Measurements from ENCODE around the gene ZNF629.

Gene ZNF629

DNA sequence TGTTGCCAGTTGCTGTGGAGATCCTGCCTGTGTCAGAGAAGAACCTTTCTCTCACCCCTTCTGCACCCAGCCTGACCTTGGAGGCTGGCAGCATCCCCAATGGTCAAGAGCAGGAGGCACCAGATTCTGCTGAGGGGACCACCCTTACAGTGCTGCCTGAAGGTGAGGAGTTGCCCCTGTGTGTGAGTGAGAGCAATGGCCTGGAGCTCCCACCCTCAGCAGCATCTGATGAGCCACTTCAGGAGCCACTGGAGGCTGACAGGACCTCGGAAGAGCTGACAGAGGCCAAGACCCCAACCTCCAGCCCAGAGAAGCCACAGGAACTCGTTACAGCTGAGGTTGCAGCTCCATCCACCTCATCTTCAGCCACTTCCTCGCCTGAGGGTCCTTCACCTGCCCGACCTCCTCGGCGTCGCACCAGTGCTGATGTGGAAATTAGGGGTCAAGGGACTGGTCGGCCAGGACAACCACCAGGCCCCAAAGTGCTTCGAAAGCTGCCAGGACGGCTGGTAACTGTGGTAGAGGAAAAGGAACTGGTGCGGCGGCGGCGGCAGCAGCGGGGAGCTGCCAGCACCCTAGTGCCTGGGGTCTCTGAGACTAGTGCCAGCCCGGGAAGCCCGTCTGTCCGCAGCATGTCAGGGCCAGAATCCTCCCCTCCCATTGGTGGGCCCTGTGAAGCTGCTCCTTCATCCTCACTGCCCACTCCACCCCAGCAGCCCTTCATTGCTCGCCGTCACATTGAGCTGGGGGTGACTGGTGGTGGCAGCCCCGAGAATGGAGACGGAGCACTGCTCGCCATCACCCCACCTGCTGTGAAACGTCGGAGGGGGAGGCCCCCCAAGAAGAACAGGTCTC, 49.0 kb downstream of the ZNF629 start:
- TF ChIP-seq, protein P1, sequence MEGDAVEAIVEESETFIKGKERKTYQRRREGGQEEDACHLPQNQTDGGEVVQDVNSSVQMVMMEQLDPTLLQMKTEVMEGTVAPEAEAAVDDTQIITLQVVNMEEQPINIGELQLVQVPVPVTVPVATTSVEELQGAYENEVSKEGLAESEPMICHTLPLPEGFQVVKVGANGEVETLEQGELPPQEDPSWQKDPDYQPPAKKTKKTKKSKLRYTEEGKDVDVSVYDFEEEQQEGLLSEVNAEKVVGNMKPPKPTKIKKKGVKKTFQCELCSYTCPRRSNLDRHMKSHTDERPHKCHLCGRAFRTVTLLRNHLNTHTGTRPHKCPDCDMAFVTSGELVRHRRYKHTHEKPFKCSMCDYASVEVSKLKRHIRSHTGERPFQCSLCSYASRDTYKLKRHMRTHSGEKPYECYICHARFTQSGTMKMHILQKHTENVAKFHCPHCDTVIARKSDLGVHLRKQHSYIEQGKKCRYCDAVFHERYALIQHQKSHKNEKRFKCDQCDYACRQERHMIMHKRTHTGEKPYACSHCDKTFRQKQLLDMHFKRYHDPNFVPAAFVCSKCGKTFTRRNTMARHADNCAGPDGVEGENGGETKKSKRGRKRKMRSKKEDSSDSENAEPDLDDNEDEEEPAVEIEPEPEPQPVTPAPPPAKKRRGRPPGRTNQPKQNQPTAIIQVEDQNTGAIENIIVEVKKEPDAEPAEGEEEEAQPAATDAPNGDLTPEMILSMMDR (conservative IDR thresholded peaks at IDR 0.05; ENCODE audit: low read depth, low read length) = no peak
- H3K4me3 ChIP-seq (ENCODE audit: low read length) = no peak overlapping the region
- DNase-seq (ENCODE audit: low read depth) = no peak

DNA sequence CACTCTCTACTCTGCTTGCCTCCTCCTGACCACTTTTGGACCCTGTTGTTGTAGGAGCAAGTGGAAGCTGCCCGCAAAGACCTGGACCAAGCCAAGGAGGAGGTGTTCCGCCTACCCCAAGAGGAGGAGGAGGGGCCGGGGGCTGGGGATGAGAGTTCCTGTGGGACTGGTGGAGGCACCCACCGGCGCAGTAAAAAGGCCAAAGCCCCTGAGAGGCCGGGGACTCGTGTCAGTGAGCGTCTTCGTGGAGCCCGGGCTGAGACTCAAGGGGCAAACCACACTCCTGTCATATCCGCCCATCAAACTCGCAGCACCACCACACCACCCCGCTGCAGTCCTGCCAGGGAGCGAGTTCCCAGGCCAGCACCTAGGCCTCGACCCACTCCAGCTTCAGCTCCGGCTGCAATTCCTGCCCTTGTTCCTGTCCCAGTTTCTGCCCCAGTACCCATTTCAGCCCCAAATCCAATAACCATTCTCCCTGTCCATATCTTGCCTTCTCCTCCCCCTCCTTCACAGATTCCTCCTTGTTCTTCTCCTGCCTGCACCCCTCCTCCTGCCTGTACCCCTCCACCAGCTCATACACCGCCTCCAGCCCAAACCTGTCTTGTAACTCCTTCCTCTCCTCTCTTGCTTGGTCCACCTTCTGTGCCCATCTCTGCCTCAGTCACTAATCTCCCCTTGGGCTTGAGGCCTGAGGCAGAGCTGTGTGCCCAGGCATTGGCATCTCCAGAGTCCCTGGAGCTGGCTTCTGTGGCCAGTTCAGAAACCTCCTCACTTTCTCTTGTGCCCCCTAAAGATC, 49.8 kb downstream of the ZNF629 start:
- TF ChIP-seq, protein P1 (conservative IDR thresholded peaks at IDR 0.05; ENCODE audit: low read depth, low read length) = no peak
- no peak for DNase-seq (ENCODE audit: low read depth)
- no peak overlapping the region for H3K4me3 ChIP-seq (ENCODE audit: low read length)

- TF ChIP-seq, protein P1 (conservative IDR thresholded peaks at IDR 0.05; ENCODE audit: low read depth, low read length) = no peak
- DNase-seq (ENCODE audit: low read depth) = no peak
Measured at GRCh38 chr16:30731411-30731810, 55.6 kb downstream of the ZNF629 start.

DNA sequence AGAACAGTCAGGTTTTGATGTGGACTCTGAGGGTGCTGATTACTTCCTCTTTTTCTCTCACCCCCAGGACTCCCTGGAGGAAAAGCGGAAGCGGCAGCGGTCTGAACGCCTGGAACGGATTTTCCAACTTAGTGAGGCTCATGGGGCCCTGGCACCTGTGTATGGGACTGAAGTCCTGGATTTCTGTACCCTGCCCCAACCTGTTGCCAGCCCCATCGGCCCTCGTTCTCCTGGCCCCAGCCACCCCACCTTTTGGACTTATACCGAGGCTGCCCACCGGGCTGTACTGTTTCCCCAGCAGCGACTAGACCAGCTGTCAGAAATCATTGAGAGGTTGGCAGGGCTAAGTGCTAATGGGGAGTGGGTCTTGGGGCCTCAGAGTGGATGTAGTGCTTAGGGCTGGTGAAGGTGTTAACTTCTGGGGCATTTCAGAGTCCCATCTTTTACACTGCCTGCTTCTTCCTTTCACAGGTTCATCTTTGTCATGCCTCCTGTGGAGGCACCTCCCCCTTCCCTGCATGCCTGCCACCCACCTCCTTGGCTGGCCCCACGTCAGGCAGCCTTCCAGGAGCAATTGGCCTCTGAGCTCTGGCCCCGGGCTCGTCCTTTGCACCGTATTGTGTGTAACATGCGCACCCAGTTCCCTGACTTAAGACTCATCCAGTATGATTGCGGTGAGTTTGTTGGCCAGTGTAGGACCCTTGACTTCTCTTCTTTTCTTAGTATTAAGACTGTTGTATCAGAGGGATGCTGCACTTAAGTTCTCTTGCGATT, 57.9 kb downstream of the ZNF629 start:
- H3K4me3 ChIP-seq (ENCODE audit: low read length) = no peak overlapping the region
- TF ChIP-seq, protein P1 (conservative IDR thresholded peaks at IDR 0.05; ENCODE audit: low read depth, low read length) = no peak
- DNase-seq (ENCODE audit: low read depth) = no peak

More at GRCh38 chr16:30731411-30731810, 55.6 kb downstream of the ZNF629 start:
- H3K4me3 ChIP-seq (ENCODE audit: low read length) = no peak overlapping the region
